Neutrophil (primary cell): ENCODE measurements around the gene LRRC71.

Source experiments
- H3K27ac ChIP-seq: fragments of 200-600 bp; sonication (generic); 2 replicates; pipeline ENCODE4 v1.5.1; 2016; ENCODE audit warnings: mild to moderate bottlenecking, moderate library complexity
- H3K27me3 ChIP-seq: fragments of 200-600 bp; sonication (generic); 2 replicates; pipeline ENCODE4 v1.6.0; 2016; ENCODE audit warnings: mild to moderate bottlenecking
- H3K36me3 ChIP-seq: fragments of 200-600 bp; sonication (generic); 2 replicates; pipeline ENCODE4 v1.5.1; 2017
- H3K4me1 ChIP-seq, 2 experiments: fragments of 200-600 bp in 1 of 2; sonication (generic) in 1 of 2; 1 replicate in 1 of 2; 2 replicates in 1 of 2; pipeline versions ENCODE4 v1.5.1 to v1.6.1; 2013 to 2016; ENCODE audit warnings: low read depth in 1 of 2, low read length in 1 of 2, mild to moderate bottlenecking in 1 of 2, moderate library complexity in 1 of 2; ENCODE audit not compliant: control insufficient read depth in 1 of 2, insufficient read depth in 1 of 2
- H3K4me3 ChIP-seq, 2 experiments: fragments of 200-600 bp in 1 of 2; sonication (generic) in 1 of 2; 1 replicate in 1 of 2; 2 replicates in 1 of 2; pipeline ENCODE4 v1.5.1; 2013 to 2016; ENCODE audit warnings: low read depth in 1 of 2, low read length in 1 of 2, mild to moderate bottlenecking in 1 of 2, moderate library complexity in 1 of 2
- H3K9me3 ChIP-seq: fragments of 200-600 bp; sonication (generic); 2 replicates; pipeline ENCODE4 v1.5.1; 2016
- TF ChIP-seq, protein P1 (sequence below): fragments of 200-600 bp; sonication (generic); IDR thresholded peaks from 2 replicates; pipeline ENCODE4 v1.5.1; 2016; ENCODE audit warnings: antibody characterized with exemption

LRRC71 gene

DNA sequence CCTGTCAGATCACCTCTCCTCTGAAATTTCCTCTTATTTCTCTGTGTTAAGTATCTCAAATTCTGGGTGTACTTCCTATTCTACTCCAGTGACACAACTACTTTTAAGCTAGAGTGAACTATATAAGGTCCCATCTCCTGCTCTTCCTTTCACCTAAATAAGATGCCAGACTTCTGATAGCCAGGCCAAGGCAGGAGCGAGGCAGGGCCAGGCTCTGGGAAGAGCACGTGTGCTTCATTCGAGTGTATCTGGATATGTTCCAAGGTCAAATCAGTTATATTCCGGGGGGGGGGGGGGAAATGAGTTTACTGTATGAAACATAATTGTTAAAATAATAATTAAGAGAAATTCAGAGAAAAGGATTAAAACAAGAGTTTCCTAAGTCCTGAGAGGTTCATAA, 60.1 kb downstream of the LRRC71 start:
- Histone ChIP-seq H3K4me1 (no peaks in the 10 kb centered on the region), H3K9me3 (no peaks in the 10 kb centered on the region), H3K36me3 (no peaks in the 10 kb centered on the region), H3K27me3 (no peaks in the 10 kb centered on the region), H3K4me3 (no peak overlapping the region), H3K27ac (no peak overlapping the region)
- TF ChIP-seq, protein P1, sequence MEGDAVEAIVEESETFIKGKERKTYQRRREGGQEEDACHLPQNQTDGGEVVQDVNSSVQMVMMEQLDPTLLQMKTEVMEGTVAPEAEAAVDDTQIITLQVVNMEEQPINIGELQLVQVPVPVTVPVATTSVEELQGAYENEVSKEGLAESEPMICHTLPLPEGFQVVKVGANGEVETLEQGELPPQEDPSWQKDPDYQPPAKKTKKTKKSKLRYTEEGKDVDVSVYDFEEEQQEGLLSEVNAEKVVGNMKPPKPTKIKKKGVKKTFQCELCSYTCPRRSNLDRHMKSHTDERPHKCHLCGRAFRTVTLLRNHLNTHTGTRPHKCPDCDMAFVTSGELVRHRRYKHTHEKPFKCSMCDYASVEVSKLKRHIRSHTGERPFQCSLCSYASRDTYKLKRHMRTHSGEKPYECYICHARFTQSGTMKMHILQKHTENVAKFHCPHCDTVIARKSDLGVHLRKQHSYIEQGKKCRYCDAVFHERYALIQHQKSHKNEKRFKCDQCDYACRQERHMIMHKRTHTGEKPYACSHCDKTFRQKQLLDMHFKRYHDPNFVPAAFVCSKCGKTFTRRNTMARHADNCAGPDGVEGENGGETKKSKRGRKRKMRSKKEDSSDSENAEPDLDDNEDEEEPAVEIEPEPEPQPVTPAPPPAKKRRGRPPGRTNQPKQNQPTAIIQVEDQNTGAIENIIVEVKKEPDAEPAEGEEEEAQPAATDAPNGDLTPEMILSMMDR = no peak
